ENCODE results near the gene YTHDF2. TPM values are rescaled to one million over a fixed set of nuclear protein-coding genes. Genes with fewer than 3 reads are reported as not detected.

The YTHDF2 gene
- polyA plus RNA-seq, 1 of the 3 experiments (the other 2 are of a cell fraction), result 45.2 TPM

GRCh38 chr1:28776341-28776740, 39.6 kb downstream of the YTHDF2 start:
- ChIA-PET CTCF (interaction anchor here (0.9 to 39.4 kb wide), 4 partner anchors 11 to 258 kb away, joined by 3 to 894 read pairs (median 4); no protein-coding TSS in a partner anchor), POLR2A (no interaction called here)
- Histone ChIP-seq H3K4me2 (no peak overlapping the region), H3K9ac (no peak overlapping the region), H3K79me2 (ENCODE audit: insufficient read depth) (peaks cover 25% of the 10 kb centered on the region), H3K4me3 (ENCODE audit: low read depth in 2 of 2, low read length in 1 of 2) (no peak overlapping the region), H3K4me1 (ENCODE audit: control insufficient read depth in 1 of 2, insufficient read depth in 2 of 2, low read depth in 1 of 2, low read length in 1 of 2) (no peaks in the 10 kb centered on the region), H3K9me3 (no peaks in the 10 kb centered on the region), H3K27ac (ENCODE audit: low read depth in 2 of 2, low read length in 1 of 2) (no peak overlapping the region), H4K20me1 (ENCODE audit: insufficient read depth) (peaks cover 30% of the 10 kb centered on the region; the same call in 1 of the 2 replicates), H3F3A (replicated peaks; ENCODE audit: insufficient read depth) (peaks cover 3% of the 10 kb centered on the region), H2AFZ (ENCODE audit: low read depth) (no peak overlapping the region), H3K27me3 (ENCODE audit: insufficient read depth) (no peaks in the 10 kb centered on the region), H3K9me2 (no peaks in the 10 kb centered on the region), H3K36me3 (replicated peaks in 1 of 2; ENCODE audit: control insufficient read depth in 1 of 2, insufficient read depth in 2 of 2, low read length in 1 of 2) (peaks cover 18 to 19% of the 10 kb centered on the region in 2 experiments)
- 97% methylated on average over 17 of the region's 17 CpGs for WGBS (ENCODE audit: low lambda C conversion rate)
- TF ChIP-seq REST (IDR thresholded peaks at IDR 0.05; ENCODE audit: low read depth, low read length), result no peak
- no peak for TF ChIP-seq POLR2AphosphoS5 (IDR thresholded peaks at IDR 0.05; ENCODE audit: low read depth, low read length)
- no peak for TF ChIP-seq MXI1 (IDR thresholded peaks at IDR 0.05; ENCODE audit: low read depth, low read length)
- TF ChIP-seq FOSL2 (IDR thresholded peaks at IDR 0.05; ENCODE audit: borderline replicate concordance, low read depth), result no peak
- TF ChIP-seq ZBTB33 (IDR thresholded peaks at IDR 0.05; ENCODE audit: borderline replicate concordance, low read depth), result no peak
- no peak for TF ChIP-seq RAD21 (IDR thresholded peaks at IDR 0.05; ENCODE audit: low read length)
- no peak for TF ChIP-seq RCOR1 (IDR thresholded peaks at IDR 0.05; ENCODE audit: low read length)
- no peak for TF ChIP-seq NRF1 (IDR thresholded peaks at IDR 0.05; ENCODE audit: low read depth, low read length)
- no peak for TF ChIP-seq EP300 (IDR thresholded peaks at IDR 0.05; ENCODE audit: borderline replicate concordance in 1 of 2, low read depth in 1 of 2, low read length in 1 of 2)
- TF ChIP-seq YY1 (IDR thresholded peaks at IDR 0.05; ENCODE audit: low read depth), result no peak
- no peak for TF ChIP-seq USF1 (IDR thresholded peaks at IDR 0.05; ENCODE audit: borderline replicate concordance, low read depth)
- no peak for TF ChIP-seq SIN3A (IDR thresholded peaks at IDR 0.05; ENCODE audit: borderline replicate concordance, low read depth, low read length)
- TF ChIP-seq USF2 (IDR thresholded peaks at IDR 0.05; ENCODE audit: borderline replicate concordance, low read depth, low read length), result no peak
- TF ChIP-seq RFX5 (IDR thresholded peaks at IDR 0.05; ENCODE audit: low read length), result no peak
- no peak for TF ChIP-seq PBX3 (IDR thresholded peaks at IDR 0.05)
- DNase-seq, result no peak

Measured in SK-N-SH (cell line).